WTC11 (cell line): Measurements from ENCODE around the gene CDC45.

Source experiments
- ATF3 ChIP-seq: sonication (generic); formaldehyde crosslinking; conservative IDR thresholded peaks from 2 replicates; pipeline ENCODE4 v1.8.1; 2022; ENCODE audit warnings: mild to moderate bottlenecking, missing genetic modification reagents
- CREB1 ChIP-seq: sonication (generic); formaldehyde crosslinking; IDR thresholded peaks from 2 replicates; pipeline ENCODE4 v1.8.0; 2023; ENCODE audit warnings: mild to moderate bottlenecking, missing genetic modification reagents
- CTCF ChIP-seq: fragments of 200-600 bp; IDR thresholded peaks from 2 replicates; pipeline ENCODE4 v1.8.0; 2022; ENCODE audit warnings: antibody characterized with exemption
- E2F4 ChIP-seq: sonication (generic); formaldehyde crosslinking; IDR thresholded peaks from 2 replicates; pipeline ENCODE4 v1.8.1; 2022; ENCODE audit warnings: low read depth, mild to moderate bottlenecking, moderate library complexity, missing genetic modification reagents, borderline replicate concordance
- MAX ChIP-seq: sonication (generic); formaldehyde crosslinking; IDR thresholded peaks from 2 replicates; pipeline ENCODE4 v1.8.0; 2022; ENCODE audit warnings: mild to moderate bottlenecking, missing genetic modification reagents
- RORB ChIP-seq: fragments of 250-450 bp; sonication (Bioruptor Pico); IDR thresholded peaks from 2 replicates; pipeline ENCODE4 v1.9.0; 2021; ENCODE audit warnings: mild to moderate bottlenecking
- ZNF317 ChIP-seq: sonication (generic); formaldehyde crosslinking; IDR thresholded peaks from 2 replicates; pipeline ENCODE4 v1.8.1; 2023; ENCODE audit warnings: low read depth, mild to moderate bottlenecking, moderate library complexity, missing genetic modification reagents, borderline replicate concordance
- ZNF425 ChIP-seq: fragments of 250-450 bp; sonication (Bioruptor Pico); conservative IDR thresholded peaks from 2 replicates; pipeline ENCODE4 v1.9.0; 2021; ENCODE audit warnings: mild to moderate bottlenecking
- ZNF532 ChIP-seq: fragments of 250-450 bp; sonication (Bioruptor Pico); IDR thresholded peaks from 2 replicates; pipeline ENCODE4 v1.9.0; 2021; ENCODE audit warnings: mild to moderate bottlenecking, borderline replicate concordance
- TF ChIP-seq, protein P1 (sequence below): sonication (generic); formaldehyde crosslinking; IDR thresholded peaks from 2 replicates; pipeline ENCODE4 v1.8.0; 2022; ENCODE audit warnings: mild to moderate bottlenecking, missing genetic modification reagents
- TF ChIP-seq, protein P2 (sequence below): sonication (generic); formaldehyde crosslinking; IDR thresholded peaks from 2 replicates; pipeline ENCODE4 v1.8.1; 2023; ENCODE audit warnings: mild to moderate bottlenecking, missing genetic modification reagents

DNA sequence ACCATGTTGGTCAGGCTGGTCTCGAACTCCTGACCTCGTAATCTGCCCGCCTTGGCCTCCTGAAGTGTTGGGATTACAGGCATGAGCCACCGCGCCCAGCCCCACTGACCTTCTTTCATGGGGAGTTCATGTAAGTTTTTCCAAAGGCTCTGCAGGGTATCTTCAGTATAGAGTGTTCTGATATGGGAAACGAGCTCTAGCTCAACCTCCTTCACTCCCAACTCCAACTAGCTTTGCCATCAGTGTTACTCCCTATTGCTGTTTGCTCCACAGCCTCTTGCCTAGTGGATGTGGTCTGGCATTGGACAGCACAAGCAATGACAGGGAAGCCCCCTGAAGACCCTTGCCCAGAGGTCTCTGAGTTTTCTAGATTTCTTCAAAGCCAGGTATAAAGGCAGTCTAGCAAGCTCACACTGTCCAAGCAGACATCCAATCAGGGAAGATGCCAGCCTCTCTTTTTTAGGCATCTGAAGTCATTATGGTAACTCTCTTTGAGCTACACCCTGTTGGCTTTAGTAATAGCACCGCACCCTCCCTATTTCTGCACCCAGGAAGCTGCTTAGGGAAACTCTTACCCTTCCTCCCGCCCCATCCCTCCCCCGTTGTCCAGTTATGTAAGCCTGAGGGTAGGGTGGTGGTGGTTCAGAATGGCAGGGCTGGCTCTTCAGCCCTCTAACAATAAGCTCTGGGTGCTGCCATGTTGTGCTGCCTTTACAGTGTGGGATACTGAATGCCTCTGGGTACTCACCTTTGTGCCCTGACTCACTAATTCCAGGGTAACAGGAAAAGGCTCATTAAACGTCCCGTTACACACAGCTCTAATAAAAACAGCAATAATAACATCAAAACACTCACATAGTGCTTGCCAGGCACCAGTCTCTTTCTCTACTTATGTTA is 85.9 kb downstream of the CDC45 start:
- TF ChIP-seq ZNF532 (CRISPR knock-in tag): no peak
- TF ChIP-seq ATF3 (CRISPR knock-in tag): no peak
- TF ChIP-seq E2F4 (CRISPR knock-in tag): no peak
- TF ChIP-seq, protein P1, sequence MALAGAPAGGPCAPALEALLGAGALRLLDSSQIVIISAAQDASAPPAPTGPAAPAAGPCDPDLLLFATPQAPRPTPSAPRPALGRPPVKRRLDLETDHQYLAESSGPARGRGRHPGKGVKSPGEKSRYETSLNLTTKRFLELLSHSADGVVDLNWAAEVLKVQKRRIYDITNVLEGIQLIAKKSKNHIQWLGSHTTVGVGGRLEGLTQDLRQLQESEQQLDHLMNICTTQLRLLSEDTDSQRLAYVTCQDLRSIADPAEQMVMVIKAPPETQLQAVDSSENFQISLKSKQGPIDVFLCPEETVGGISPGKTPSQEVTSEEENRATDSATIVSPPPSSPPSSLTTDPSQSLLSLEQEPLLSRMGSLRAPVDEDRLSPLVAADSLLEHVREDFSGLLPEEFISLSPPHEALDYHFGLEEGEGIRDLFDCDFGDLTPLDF (CRISPR knock-in tag): no peak
- no peak for TF ChIP-seq ZNF425 (CRISPR knock-in tag)
- no peak for TF ChIP-seq CTCF
- TF ChIP-seq RORB: no peak
- TF ChIP-seq, protein P2, sequence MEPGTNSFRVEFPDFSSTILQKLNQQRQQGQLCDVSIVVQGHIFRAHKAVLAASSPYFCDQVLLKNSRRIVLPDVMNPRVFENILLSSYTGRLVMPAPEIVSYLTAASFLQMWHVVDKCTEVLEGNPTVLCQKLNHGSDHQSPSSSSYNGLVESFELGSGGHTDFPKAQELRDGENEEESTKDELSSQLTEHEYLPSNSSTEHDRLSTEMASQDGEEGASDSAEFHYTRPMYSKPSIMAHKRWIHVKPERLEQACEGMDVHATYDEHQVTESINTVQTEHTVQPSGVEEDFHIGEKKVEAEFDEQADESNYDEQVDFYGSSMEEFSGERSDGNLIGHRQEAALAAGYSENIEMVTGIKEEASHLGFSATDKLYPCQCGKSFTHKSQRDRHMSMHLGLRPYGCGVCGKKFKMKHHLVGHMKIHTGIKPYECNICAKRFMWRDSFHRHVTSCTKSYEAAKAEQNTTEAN (CRISPR knock-in tag): no peak
- TF ChIP-seq CREB1: no peak
- no peak for TF ChIP-seq MAX (CRISPR knock-in tag)
- no peak for TF ChIP-seq ZNF317 (CRISPR knock-in tag)
